Heart right ventricle (tissue), 16 donors: ENCODE measurements around the gene RARB. TPM values are rescaled to one million over a fixed set of nuclear protein-coding genes. Genes with fewer than 3 reads are reported as not detected.

ENCODE experiments used
- ATAC-seq, 8 donors: fragments of 200-7000 bp; cut with Tn5 transposase; one replicate each; pipeline ENCODE4 v1.9.1; 2020; ENCODE audit warnings: mild to moderate bottlenecking in 8 of 8, moderate library complexity in 8 of 8, moderate number of reproducible peaks in 1 of 8
- DNase-seq, 2 donors: peaks; one replicate each; pipeline ENCODE4 v3.0.0-alpha.2; 2020
- H3K27ac ChIP-seq, 10 donors: fragments of 200-600 bp; sonication (generic) in 2 of 10; one replicate each; pipeline versions ENCODE4 v1.5.0 to v1.8.0; 2020 to 2022; ENCODE audit warnings: mild to moderate bottlenecking in 3 of 10
- H3K27me3 ChIP-seq, 7 donors: fragments of 200-600 bp; one replicate each; pipeline ENCODE4 v1.8.0; 2021 to 2022; ENCODE audit warnings: mild to moderate bottlenecking in 2 of 7
- H3K36me3 ChIP-seq, 9 donors: fragments of 200-600 bp; sonication (generic) in 1 of 9; one replicate each; pipeline versions ENCODE4 v1.5.0 to v1.8.0; 2020 to 2022; ENCODE audit warnings: mild to moderate bottlenecking in 2 of 9
- H3K4me1 ChIP-seq, 9 donors: fragments of 200-600 bp; sonication (generic) in 1 of 9; one replicate each; pipeline versions ENCODE4 v1.5.0 to v1.8.0; 2020 to 2022; ENCODE audit warnings: mild to moderate bottlenecking in 4 of 9
- H3K4me3 ChIP-seq, 10 donors: fragments of 200-600 bp; sonication (generic) in 2 of 10; one replicate each; pipeline versions ENCODE4 v1.5.0 to v1.8.0; 2020 to 2022; ENCODE audit warnings: mild to moderate bottlenecking in 7 of 10, moderate library complexity in 2 of 10
- H3K9me3 ChIP-seq, 11 donors: fragments of 200-600 bp in 10 of 11; sonication (generic) in 2 of 11; one replicate each; pipeline versions ENCODE4 v1.5.0 to v1.8.0; 2013 to 2022; ENCODE audit warnings: mild to moderate bottlenecking in 2 of 11, control low read depth in 1 of 11, moderate library complexity in 1 of 11
- WGBS, 2 donors: extraction: QIAGEN DNeasy Blood & Tissue Kit; methylation state at CpG; one replicate each; pipeline ENCODE4 v1.1.7; 2013; ENCODE audit warnings: inconsistent platforms in 1 of 2; 5-methylcytosine and 5-hydroxymethylcytosine counted together
- intact Hi-C, 10 donors: fragments of 100-400 bp; cut with DNase I; formaldehyde crosslinking; loops; one replicate each; pipeline versions ENCODE4 v1.11.1 to v1.14.2; 2022
- polyA plus RNA-seq, 2 donors: library from polyadenylated mRNA; stranded (reverse); fragments of 200-250 nt; gene quantifications; one replicate each; pipeline ENCODE4 v1.2.3, GENCODE V29; 2013
- total RNA-seq, 10 donors: library from RNA; stranded (reverse); fragmentation: NEBNext Ultra II Directional in 3 of 10; extraction: Animal tissue kit (Norgen Biotek cat#: 25700) in 3 of 10; gene quantifications; one replicate each; pipeline versions ENCODE4 v1.2.1 to v1.2.4, GENCODE V29; 2021 to 2023
- TF ChIP-seq, protein P1 (sequence below), 9 donors: fragments of 200-600 bp; sonication (generic) in 2 of 9; IDR thresholded peaks; one replicate each; pipeline versions ENCODE4 v1.5.0 to v1.8.0; 2021 to 2022; ENCODE audit warnings: antibody characterized with exemption in 9 of 9, mild to moderate bottlenecking in 5 of 9, moderate library complexity in 1 of 9
- donor health status: Arrhythmogenic right ventricular cardiomyopathy.
- donor health status: ischemic (EF 13 %, LVEDD 7.1; RV severe dilation, severe dysfunction).
- donor health status: healthy with polysubstance abuse.
- donor health status: DM: no; HTN: yes; CAD: no.
- donor health status: DM: no; HTN: no; CAD: no.
- donor health status: ischemic (EF 25% LVEDD 6.9; RV normal size, moderate dysfunction).
- donor health status: ischemic (EF 25% LVEDD 5.7; RV mildly dilated, moderate dysfunction).
- donor health status: healthy.
- donor health status: DM: yes; HTN: yes; CAD: no.
- donor health status: Ischemic cardiomyopathy.
- donor health status: ischemic (EF 35%, LVEDD 5.7; RV mildly dilated, moderate dysfunction).
- donor health status: nonischemic (EF 11% LVEDD 7.7; RV severe dilation, severe dysfunction).
- donor health status: DM: yes; HTN: yes; CAD: no.
- donor health status: PGD.
- donor health status: ischemic (EF 29% LVEDD 5.4; RV normal size, mild dysfunction).
- donor health status: nonischemic (EF 23%, LVEDD 6.1; RV moderate dilation, normal function).

Gene RARB
- total and polyA plus RNA-seq, 12 donors: 3.6 to 23.2 (median 17.8) TPM

DNA sequence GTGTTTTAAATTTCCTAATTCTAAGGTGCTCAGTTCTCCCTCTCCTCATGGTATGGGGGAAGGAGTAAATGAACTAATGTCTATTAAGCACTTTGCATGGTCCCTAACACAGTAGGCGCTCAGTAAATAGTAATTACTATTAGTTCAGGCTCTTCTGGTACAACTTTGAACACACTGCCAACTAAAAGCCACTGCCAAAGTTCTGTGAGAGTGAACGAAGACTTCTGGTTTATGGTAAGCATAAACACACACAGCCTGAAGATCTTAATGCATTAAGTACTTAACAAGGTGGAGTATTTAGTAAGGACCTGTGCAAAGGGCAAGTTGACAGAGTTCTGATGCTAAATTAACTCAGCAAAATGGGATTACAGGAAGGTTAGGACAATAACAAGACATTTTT lies 24.7 kb downstream of the RARB start:
- H3K27me3 ChIP-seq: no peaks in the 10 kb centered on the region
- H3K36me3 ChIP-seq: no peaks in the 10 kb centered on the region
- TF ChIP-seq, protein P1, sequence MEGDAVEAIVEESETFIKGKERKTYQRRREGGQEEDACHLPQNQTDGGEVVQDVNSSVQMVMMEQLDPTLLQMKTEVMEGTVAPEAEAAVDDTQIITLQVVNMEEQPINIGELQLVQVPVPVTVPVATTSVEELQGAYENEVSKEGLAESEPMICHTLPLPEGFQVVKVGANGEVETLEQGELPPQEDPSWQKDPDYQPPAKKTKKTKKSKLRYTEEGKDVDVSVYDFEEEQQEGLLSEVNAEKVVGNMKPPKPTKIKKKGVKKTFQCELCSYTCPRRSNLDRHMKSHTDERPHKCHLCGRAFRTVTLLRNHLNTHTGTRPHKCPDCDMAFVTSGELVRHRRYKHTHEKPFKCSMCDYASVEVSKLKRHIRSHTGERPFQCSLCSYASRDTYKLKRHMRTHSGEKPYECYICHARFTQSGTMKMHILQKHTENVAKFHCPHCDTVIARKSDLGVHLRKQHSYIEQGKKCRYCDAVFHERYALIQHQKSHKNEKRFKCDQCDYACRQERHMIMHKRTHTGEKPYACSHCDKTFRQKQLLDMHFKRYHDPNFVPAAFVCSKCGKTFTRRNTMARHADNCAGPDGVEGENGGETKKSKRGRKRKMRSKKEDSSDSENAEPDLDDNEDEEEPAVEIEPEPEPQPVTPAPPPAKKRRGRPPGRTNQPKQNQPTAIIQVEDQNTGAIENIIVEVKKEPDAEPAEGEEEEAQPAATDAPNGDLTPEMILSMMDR (IDR thresholded peaks at IDR 0.05): no peak
- H3K4me3 ChIP-seq: no peak overlapping the region
- no peaks in the 10 kb centered on the region for H3K9me3 ChIP-seq
- H3K4me1 ChIP-seq: peaks cover 15 to 96% (median 64%) of the 10 kb centered on the region in 9 donors
- WGBS, 2 donors: 58 to 60% methylated on average over 2 of the region's 2 CpGs
- peak overlapping the region in 3 of 10 donors; percentile 2 to 76 (median 37) for H3K27ac ChIP-seq
- DNase-seq (no peak), ATAC-seq (no peak)
- intact Hi-C loops: no loop called here

DNA sequence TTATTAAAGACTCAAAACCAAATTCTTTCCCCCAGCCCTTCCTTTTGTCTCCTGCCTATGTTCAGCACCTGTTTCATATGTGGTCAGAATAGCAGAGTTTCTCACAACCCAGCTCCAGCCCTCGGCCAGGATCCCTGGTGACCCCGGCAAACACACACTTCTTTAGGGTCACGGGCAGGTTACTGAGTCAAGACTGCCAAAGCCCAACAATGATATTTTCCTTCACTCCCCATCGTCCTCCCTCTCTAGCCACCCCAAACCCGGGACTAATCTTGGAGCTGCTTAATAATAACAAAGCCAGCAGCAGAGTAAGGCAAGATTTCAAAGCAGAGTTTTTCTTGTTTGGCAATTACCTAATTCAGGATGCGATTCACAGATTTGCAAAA lies 25.5 kb downstream of the RARB start:
- no peaks in the 10 kb centered on the region for H3K27me3 ChIP-seq
- ATAC-seq: no peak
- H3K27ac ChIP-seq: peak overlapping the region in 6 of 10 donors; percentile 55 to 77 (median 72)
- peak overlapping the region in 6 of 10 donors; percentile 6 to 36 (median 34) for H3K4me3 ChIP-seq
- H3K36me3 ChIP-seq: no peaks in the 10 kb centered on the region
- peaks cover 15 to 100% (median 72%) of the 10 kb centered on the region in 9 donors for H3K4me1 ChIP-seq
- no peak for DNase-seq
- no peaks in the 10 kb centered on the region for H3K9me3 ChIP-seq
- 23 to 32% methylated on average over 6 of the region's 6 CpGs for WGBS, 2 donors
- TF ChIP-seq, protein P1 (IDR thresholded peaks at IDR 0.05): no peak
- intact Hi-C loops: loop anchor here in 1 of 10 donors (2.0 kb wide), 1 partner anchor 25 kb away; the partner anchor contains the start of gene RARB

DNA sequence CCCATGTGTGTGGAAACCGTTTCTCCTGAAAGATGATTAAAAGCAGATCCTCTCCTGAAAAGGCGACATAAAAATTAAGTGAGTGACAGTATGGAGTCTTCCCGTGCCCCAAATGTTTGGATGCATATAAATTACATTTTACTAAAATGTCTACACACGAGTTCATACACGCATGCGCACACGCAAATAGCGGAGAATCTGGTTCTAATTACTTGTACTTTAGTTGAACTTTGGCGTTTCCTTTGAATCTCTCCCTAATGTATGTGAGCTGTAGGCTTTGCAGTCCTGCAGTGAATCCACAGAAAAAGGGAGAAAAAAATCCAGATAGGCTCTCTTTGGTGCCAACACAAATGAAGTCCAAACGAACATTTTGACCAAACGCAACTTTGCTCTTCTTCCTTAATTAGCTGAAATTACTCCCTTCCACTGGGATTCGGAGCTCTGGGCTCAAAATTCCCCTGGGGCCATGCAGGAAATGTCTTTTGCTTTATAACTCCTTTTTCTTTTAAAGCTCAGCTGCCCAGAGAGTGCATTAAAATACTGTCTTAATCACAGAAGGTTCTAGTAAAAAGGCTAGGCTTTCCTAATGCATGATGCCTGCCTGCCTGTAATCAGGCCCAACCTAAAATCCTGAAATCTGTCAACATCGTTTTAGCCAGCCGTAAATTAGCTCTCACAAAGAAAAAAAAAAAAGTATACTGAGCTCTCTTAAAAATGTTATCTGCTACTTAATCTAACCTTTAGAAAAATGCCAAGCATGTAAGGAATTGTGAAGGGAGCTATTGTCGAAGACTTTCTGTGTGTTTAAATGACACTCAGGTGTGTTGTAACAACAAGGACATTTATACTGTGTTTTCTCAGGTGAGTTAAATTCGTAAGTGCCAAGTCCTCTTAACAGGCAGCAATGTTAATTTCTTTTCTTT lies 26.2 kb downstream of the RARB start:
- TF ChIP-seq, protein P1 (IDR thresholded peaks at IDR 0.05): no peak
- Histone ChIP-seq H3K27ac (peak overlapping the region; percentile 8 to 77 (median 72)), H3K9me3 (no peaks in the 10 kb centered on the region), H3K36me3 (no peaks in the 10 kb centered on the region), H3K4me3 (peak overlapping the region in 6 of 10 donors; percentile 6 to 36 (median 34)), H3K4me1 (peaks cover 17 to 100% (median 70%) of the 10 kb centered on the region in 9 donors), H3K27me3 (no peaks in the 10 kb centered on the region)
- intact Hi-C loops: loop anchor here in 1 of 10 donors (2.0 kb wide), 1 partner anchor 25 kb away; the partner anchor contains the start of gene RARB
- DNase-seq (no peak), ATAC-seq (peak in 1 of 8 donors; percentile 17)
- 37 to 54% methylated on average over 16 of the region's 16 CpGs for WGBS, 2 donors

DNA sequence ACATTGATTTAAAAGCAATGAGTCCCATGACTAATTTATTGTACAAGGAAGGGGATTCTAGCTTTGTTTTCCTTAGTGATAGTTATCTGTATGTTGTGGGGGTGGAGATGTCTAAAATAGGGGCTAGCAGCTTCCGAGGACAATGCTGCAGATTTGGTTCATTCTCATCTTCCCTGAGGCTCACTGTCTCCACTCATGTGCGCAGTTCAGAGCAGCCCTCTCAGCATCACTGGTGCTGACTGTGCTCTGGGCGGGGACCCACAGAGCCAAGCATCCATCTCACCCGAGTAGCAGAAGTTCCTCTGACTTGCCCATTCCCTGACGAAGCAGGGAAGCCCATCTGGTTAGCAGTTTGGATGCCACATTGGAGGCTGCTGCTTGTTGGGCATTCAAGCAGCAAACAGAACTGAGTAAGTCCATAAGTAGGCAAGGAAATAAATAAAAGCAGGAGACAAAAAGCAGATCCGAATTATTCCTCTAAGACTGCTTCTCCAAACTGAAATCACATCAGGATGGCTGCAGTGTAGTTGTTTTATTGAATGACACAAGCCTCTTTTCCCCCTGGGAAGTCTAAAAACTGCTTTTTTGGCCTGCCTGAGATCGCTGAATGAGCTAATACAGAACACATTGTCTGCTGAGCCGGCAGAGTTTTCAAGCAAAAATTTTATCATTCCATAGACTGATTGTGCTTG lies 27.5 kb downstream of the RARB start:
- WGBS, 2 donors: 33 to 37% methylated on average over 8 of the region's 8 CpGs
- peak overlapping the region; percentile 25 to 77 (median 72) for H3K27ac ChIP-seq
- H3K4me1 ChIP-seq: peaks cover 18 to 99% (median 68%) of the 10 kb centered on the region in 9 donors
- H3K36me3 ChIP-seq: no peaks in the 10 kb centered on the region
- no peaks in the 10 kb centered on the region for H3K9me3 ChIP-seq
- peak; percentile 56 to 84 (median 76) for ATAC-seq
- H3K4me3 ChIP-seq: peak overlapping the region in 3 of 10 donors; percentile 5 to 23 (median 18)
- no peaks in the 10 kb centered on the region for H3K27me3 ChIP-seq
- peak in 1 of 2 donors; percentile 40 for DNase-seq
- intact Hi-C loops: loop anchor here in 1 of 10 donors (2.0 kb wide), 1 partner anchor 27 kb away; the partner anchor contains the start of gene RARB
- TF ChIP-seq, protein P1 (IDR thresholded peaks at IDR 0.05): no peak
